HG02943 (cell line): ENCODE data around the gene ADIG.

Experiments used
- ATAC-seq: cut with Tn5 transposase; IDR thresholded peaks from one replicate; pipeline ENCODE4 v1.9.1; 2021; ENCODE audit warnings: mild to moderate bottlenecking, low read depth, moderate library complexity; ENCODE audit not compliant: unreplicated experiment

Gene ADIG

DNA sequence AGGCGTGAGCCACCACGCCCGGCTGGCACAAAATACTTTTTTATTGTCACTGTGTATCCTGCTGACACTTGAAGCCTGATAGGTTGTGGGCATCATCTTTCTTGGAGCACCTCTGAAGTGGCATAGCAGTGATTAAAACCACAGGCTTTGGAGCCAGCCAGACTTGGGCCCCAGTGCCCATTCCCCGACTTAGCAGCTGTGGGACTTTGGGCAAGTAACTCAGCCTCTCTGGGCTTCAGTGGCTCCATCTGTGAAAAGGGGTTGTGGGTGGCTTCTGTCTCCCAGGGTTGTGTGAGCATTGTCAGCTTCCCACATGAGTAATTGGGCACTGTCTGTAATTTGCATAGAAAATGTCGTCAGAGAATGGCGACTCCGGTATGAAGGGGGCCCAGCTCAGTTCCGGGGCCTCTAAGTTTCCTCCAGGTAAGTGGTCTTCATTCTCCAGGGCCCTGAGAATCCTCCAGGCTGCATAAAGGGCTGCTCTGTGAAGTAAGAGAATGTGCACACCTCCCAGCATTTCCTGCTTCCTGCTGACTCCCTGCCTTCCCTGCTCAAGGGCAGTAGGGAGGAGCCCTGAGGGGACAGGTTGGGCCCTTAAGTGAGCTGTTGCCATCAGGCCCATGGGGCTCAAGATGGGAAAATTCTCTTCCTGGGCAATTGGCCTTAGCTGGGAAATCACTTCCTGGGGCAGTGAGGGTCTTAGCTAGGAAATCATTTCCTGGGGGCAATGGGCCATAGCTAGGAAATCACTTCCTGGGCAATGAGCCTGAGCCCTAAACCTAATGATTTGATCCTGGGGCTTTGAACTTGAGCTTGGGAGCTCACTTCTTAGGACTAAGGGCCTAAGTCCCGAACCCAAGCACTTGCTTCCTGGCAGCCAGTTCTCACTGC lies 47.8 kb downstream of the ADIG start:
- no peak for ATAC-seq

GRCh38 chr20:38629979-38630378 lies 49.0 kb downstream of the ADIG start:
- no peak for ATAC-seq

GRCh38 chr20:38630727-38631126 lies 49.7 kb downstream of the ADIG start:
- no peak for ATAC-seq

GRCh38 chr20:38631155-38632022 lies 50.4 kb downstream of the ADIG start:
- ATAC-seq, result no peak

GRCh38 chr20:38633577-38634093 lies 52.6 kb downstream of the ADIG start:
- ATAC-seq, result no peak

- no peak for ATAC-seq
Observed at GRCh38 chr20:38635721-38636288, 54.8 kb downstream of the ADIG start.
